ENCODE measurements around the gene CPD. TPM values are rescaled to one million over a fixed set of nuclear protein-coding genes. Genes with fewer than 3 reads are reported as not detected.
A peak's percentile ranks its signal among the peaks of the same experiment; 100 is the strongest.

CPD gene
- total and polyA plus RNA-seq, 9 of the 15 experiments (the other 6 are each of a cell fraction or from before 2014, with no cell fraction given): 4.5 to 24.4 (median 20.4) TPM

GRCh38 chr17:30358055-30358760, 20.5 kb upstream of the CPD start (continued):
- TF ChIP-seq, protein P1, sequence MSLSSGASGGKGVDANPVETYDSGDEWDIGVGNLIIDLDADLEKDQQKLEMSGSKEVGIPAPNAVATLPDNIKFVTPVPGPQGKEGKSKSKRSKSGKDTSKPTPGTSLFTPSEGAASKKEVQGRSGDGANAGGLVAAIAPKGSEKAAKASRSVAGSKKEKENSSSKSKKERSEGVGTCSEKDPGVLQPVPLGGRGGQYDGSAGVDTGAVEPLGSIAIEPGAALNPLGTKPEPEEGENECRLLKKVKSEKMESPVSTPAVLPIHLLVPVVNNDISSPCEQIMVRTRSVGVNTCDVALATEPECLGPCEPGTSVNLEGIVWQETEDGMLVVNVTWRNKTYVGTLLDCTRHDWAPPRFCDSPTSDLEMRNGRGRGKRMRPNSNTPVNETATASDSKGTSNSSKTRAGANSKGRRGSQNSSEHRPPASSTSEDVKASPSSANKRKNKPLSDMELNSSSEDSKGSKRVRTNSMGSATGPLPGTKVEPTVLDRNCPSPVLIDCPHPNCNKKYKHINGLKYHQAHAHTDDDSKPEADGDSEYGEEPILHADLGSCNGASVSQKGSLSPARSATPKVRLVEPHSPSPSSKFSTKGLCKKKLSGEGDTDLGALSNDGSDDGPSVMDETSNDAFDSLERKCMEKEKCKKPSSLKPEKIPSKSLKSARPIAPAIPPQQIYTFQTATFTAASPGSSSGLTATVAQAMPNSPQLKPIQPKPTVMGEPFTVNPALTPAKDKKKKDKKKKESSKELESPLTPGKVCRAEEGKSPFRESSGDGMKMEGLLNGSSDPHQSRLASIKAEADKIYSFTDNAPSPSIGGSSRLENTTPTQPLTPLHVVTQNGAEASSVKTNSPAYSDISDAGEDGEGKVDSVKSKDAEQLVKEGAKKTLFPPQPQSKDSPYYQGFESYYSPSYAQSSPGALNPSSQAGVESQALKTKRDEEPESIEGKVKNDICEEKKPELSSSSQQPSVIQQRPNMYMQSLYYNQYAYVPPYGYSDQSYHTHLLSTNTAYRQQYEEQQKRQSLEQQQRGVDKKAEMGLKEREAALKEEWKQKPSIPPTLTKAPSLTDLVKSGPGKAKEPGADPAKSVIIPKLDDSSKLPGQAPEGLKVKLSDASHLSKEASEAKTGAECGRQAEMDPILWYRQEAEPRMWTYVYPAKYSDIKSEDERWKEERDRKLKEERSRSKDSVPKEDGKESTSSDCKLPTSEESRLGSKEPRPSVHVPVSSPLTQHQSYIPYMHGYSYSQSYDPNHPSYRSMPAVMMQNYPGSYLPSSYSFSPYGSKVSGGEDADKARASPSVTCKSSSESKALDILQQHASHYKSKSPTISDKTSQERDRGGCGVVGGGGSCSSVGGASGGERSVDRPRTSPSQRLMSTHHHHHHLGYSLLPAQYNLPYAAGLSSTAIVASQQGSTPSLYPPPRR (CRISPR knock-in tag; IDR thresholded peaks at IDR 0.05; ENCODE audit: borderline replicate concordance): no peak
- TF ChIP-seq NR0B1 (IDR thresholded peaks at IDR 0.05; ENCODE audit: partially characterized antibody): no peak
- TF ChIP-seq, protein P2, sequence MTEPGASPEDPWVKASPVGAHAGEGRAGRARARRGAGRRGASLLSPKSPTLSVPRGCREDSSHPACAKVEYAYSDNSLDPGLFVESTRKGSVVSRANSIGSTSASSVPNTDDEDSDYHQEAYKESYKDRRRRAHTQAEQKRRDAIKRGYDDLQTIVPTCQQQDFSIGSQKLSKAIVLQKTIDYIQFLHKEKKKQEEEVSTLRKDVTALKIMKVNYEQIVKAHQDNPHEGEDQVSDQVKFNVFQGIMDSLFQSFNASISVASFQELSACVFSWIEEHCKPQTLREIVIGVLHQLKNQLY (CRISPR knock-in tag; conservative IDR thresholded peaks at IDR 0.05): no peak
- TF ChIP-seq CC2D1A (IDR thresholded peaks at IDR 0.05): no peak
- no peak for TF ChIP-seq CREB5 (CRISPR knock-in tag; IDR thresholded peaks at IDR 0.05)
- TF ChIP-seq CEBPB (tag; IDR thresholded peaks at IDR 0.05): peak; percentile 34; the same call in 1 of the 2 replicates
- no peak for TF ChIP-seq PBX2 (CRISPR knock-in tag; IDR thresholded peaks at IDR 0.05; ENCODE audit: low read depth)
- no peak for TF ChIP-seq PBX2 (tag; conservative IDR thresholded peaks at IDR 0.05; ENCODE audit: low read depth)
